Naive thymus-derived CD4-positive, alpha-beta T cell (primary cell): ENCODE data around the gene LAMP1. TPM values are rescaled to one million over a fixed set of nuclear protein-coding genes. Genes with fewer than 3 reads are reported as not detected.
"Not testable (repeated sequence)": the region's sequence is repeated elsewhere in the genome, so short reads cannot be mapped to it uniquely, and the experiment has no call there.

Experiments used
- ATAC-seq: fragments of 150-1000 bp; cut with Tn5 transposase; 2 replicates; pipeline ENCODE4 v1.10.0; 2021; ENCODE audit warnings: mild to moderate bottlenecking, moderate library complexity
- CTCF ChIA-PET: fragments of 350-600 bp; sonication (Branson Sonifier 250); formaldehyde crosslinking; loops from one replicate; lab custom pipeline; 2021; ENCODE audit warnings: antibody characterized with exemption; lab: Charles Lee
- POLR2A ChIA-PET: fragments of 350-600 bp; sonication (Branson Sonifier 250); formaldehyde crosslinking; loops from one replicate; lab custom pipeline; 2021; ENCODE audit warnings: antibody characterized with exemption, inconsistent platforms; lab: Charles Lee
- DNase-seq, 9 donors: peaks; one replicate each; pipeline versions ENCODE4 v3.0.0 to v3.0.0-alpha.2; 2020 to 2022; ENCODE audit warnings: mixed read lengths in 1 of 9
- H3K27ac ChIP-seq: one replicate; pipeline ENCODE4 v1.7.0; 2013; ENCODE audit warnings: mild to moderate bottlenecking, low read depth, low read length, moderate library complexity
- H3K27me3 ChIP-seq, 2 donors: one replicate each; pipeline ENCODE4 v1.7.0; 2013; ENCODE audit warnings: low read length in 2 of 2, mild to moderate bottlenecking in 2 of 2, moderate library complexity in 2 of 2; ENCODE audit not compliant: control insufficient read depth in 2 of 2, insufficient read depth in 2 of 2
- H3K36me3 ChIP-seq, 3 experiments: 1 replicate in 2 of 3; 2 replicates in 1 of 3; pipeline ENCODE4 v1.7.0; 2013; ENCODE audit warnings: low read length in 3 of 3, mild to moderate bottlenecking in 3 of 3, moderate library complexity in 1 of 3; ENCODE audit not compliant: insufficient read depth in 3 of 3, control insufficient read depth in 2 of 3
- H3K4me1 ChIP-seq, 2 donors: one replicate each; pipeline ENCODE4 v1.7.0; 2013; ENCODE audit warnings: low read length in 2 of 2, mild to moderate bottlenecking in 2 of 2, moderate library complexity in 1 of 2; ENCODE audit not compliant: control insufficient read depth in 2 of 2, insufficient read depth in 2 of 2
- H3K4me3 ChIP-seq: 2 replicates; pipeline ENCODE4 v1.7.0; 2013; ENCODE audit warnings: mild to moderate bottlenecking, low read length
- H3K9me3 ChIP-seq, 3 experiments: 1 replicate in 2 of 3; 2 replicates in 1 of 3; pipeline ENCODE4 v1.7.0; 2013; ENCODE audit warnings: low read length in 3 of 3; ENCODE audit not compliant: control insufficient read depth in 2 of 3
- H3K27ac Mint-ChIP-seq, 9 donors: one replicate each; pipeline ENCODE4 v1.8.0; 2020 to 2022; ENCODE audit warnings: mixed read lengths in 9 of 9, mild to moderate bottlenecking in 8 of 9, moderate library complexity in 5 of 9, inconsistent platforms in 2 of 9
- H3K27me3 Mint-ChIP-seq, 5 donors: one replicate each; pipeline ENCODE4 v1.8.0; 2021 to 2022; ENCODE audit warnings: mixed read lengths in 5 of 5, mild to moderate bottlenecking in 1 of 5
- H3K36me3 Mint-ChIP-seq, 5 donors: one replicate each; pipeline ENCODE4 v1.8.0; 2020 to 2022; ENCODE audit warnings: mixed read lengths in 5 of 5, mild to moderate bottlenecking in 3 of 5, inconsistent platforms in 1 of 5
- H3K4me1 Mint-ChIP-seq, 7 donors: one replicate each; pipeline ENCODE4 v1.8.0; 2020 to 2022; ENCODE audit warnings: mixed read lengths in 7 of 7, mild to moderate bottlenecking in 3 of 7, inconsistent platforms in 1 of 7
- H3K4me3 Mint-ChIP-seq, 10 donors: one replicate each; pipeline ENCODE4 v1.8.0; 2020 to 2022; ENCODE audit warnings: mild to moderate bottlenecking in 10 of 10, mixed read lengths in 10 of 10, moderate library complexity in 6 of 10, inconsistent platforms in 2 of 10
- H3K9me3 Mint-ChIP-seq, 11 donors: one replicate each; pipeline ENCODE4 v1.8.0; 2020 to 2022; ENCODE audit warnings: mixed read lengths in 11 of 11, mild to moderate bottlenecking in 4 of 11, inconsistent platforms in 1 of 11, moderate library complexity in 1 of 11
- intact Hi-C, 2 donors: fragments of 100-400 bp; cut with micrococcal nuclease; formaldehyde crosslinking; loops; one replicate each; pipeline ENCODE4 v1.15.1; 2023
- polyA plus RNA-seq, 2 donors: library from polyadenylated mRNA; unstranded; fragments of 300-500 nt; fragmentation: Illumina TruSeq; gene quantifications; one replicate each; pipeline ENCODE4 v1.2.3, GENCODE V29; 2021
- total RNA-seq, 6 experiments: library from RNA in 5 of 6; stranded (reverse) in 5 of 6; gene quantifications; 1 replicate in 5 of 6; 2 replicates in 1 of 6; pipeline ENCODE4 v1.2.3 and lab custom pipeline; 2021 to 2026

The LAMP1 gene
- total and polyA plus RNA-seq, 7 experiments from 2014 or later: 21.6 to 113 (median 92.7) TPM

GRCh38 chr13:113365583-113365970 is 68.5 kb downstream of the LAMP1 start:
- Mint-ChIP-seq H3K27ac (peak overlapping the region in 4 of 9 donors; percentile 43 to 87 (median 66)), H3K4me1 (peaks cover 0 to 17% (median 7%) of the 10 kb centered on the region in 7 donors), H3K27me3 (peaks cover 4 to 32% (median 13%) of the 10 kb centered on the region in 5 donors), H3K9me3 (peaks cover 0 to 4% (median 0%) of the 10 kb centered on the region in 11 donors), H3K4me3 (peak overlapping the region in 9 of 10 donors; percentile 43 to 79 (median 71)), H3K36me3 (no peaks in the 10 kb centered on the region)
- ChIA-PET CTCF (no interaction called here), POLR2A (no interaction called here)
- Histone ChIP-seq H3K27me3 (no peaks in the 10 kb centered on the region), H3K27ac (no peak overlapping the region), H3K9me3 (no peaks in the 10 kb centered on the region), H3K4me3 (no peak overlapping the region), H3K36me3 (no peaks in the 10 kb centered on the region), H3K4me1 (no peaks in the 10 kb centered on the region)
- DNase-seq: no peak
- intact Hi-C loops: no loop called here
- ATAC-seq: no peak

- Histone ChIP-seq H3K27me3 (no peaks in the 10 kb centered on the region), H3K4me3 (no peak overlapping the region), H3K9me3 (no peaks in the 10 kb centered on the region), H3K36me3 (no peaks in the 10 kb centered on the region), H3K27ac (no peak overlapping the region), H3K4me1 (no peaks in the 10 kb centered on the region)
- ATAC-seq (no peak), DNase-seq (no peak)
- H3K4me1 Mint-ChIP-seq: peaks cover 0 to 17% (median 7%) of the 10 kb centered on the region in 7 donors
- H3K9me3 Mint-ChIP-seq: peaks cover 0 to 4% (median 0%) of the 10 kb centered on the region in 11 donors
- peak overlapping the region in 1 of 9 donors; percentile 87 for H3K27ac Mint-ChIP-seq
- peak overlapping the region in 4 of 10 donors; percentile 53 to 79 (median 66) for H3K4me3 Mint-ChIP-seq
- H3K27me3 Mint-ChIP-seq: peaks cover 4 to 27% (median 13%) of the 10 kb centered on the region in 5 donors
- H3K36me3 Mint-ChIP-seq: no peaks in the 10 kb centered on the region
- intact Hi-C loops: no loop called here
- CTCF ChIA-PET: no interaction called here
- POLR2A ChIA-PET: no interaction called here
Measured at GRCh38 chr13:113365971-113366588, 69.0 kb downstream of the LAMP1 start.

GRCh38 chr13:113367020-113367560 is 70.1 kb downstream of the LAMP1 start:
- H3K4me1 Mint-ChIP-seq: peaks cover 0 to 12% (median 7%) of the 10 kb centered on the region in 7 donors
- Histone ChIP-seq H3K9me3 (no peaks in the 10 kb centered on the region), H3K4me1 (no peaks in the 10 kb centered on the region), H3K36me3 (no peaks in the 10 kb centered on the region), H3K27me3 (no peaks in the 10 kb centered on the region), H3K4me3 (no peak overlapping the region), H3K27ac (no peak overlapping the region)
- H3K27me3 Mint-ChIP-seq: peaks cover 4 to 18% (median 13%) of the 10 kb centered on the region in 5 donors
- no peak for ATAC-seq
- POLR2A ChIA-PET: no interaction called here
- H3K36me3 Mint-ChIP-seq: no peaks in the 10 kb centered on the region
- peaks cover 0 to 4% (median 0%) of the 10 kb centered on the region in 11 donors for H3K9me3 Mint-ChIP-seq
- DNase-seq: no peak
- CTCF ChIA-PET: no interaction called here
- H3K27ac Mint-ChIP-seq: no peak overlapping the region
- peak overlapping the region in 1 of 10 donors; percentile 56 for H3K4me3 Mint-ChIP-seq
- intact Hi-C loops: no loop called here

- no peaks in the 10 kb centered on the region for H3K36me3 ChIP-seq
- no peak overlapping the region for H3K27ac Mint-ChIP-seq
- no peak overlapping the region for H3K4me3 ChIP-seq
- no peak overlapping the region for H3K27ac ChIP-seq
- DNase-seq (no peak), ATAC-seq (no peak)
- no peak overlapping the region for H3K4me3 Mint-ChIP-seq
- ChIA-PET CTCF (no interaction called here), POLR2A (no interaction called here)
- intact Hi-C loops: no loop called here
- peaks cover 1 to 11% (median 9%) of the 10 kb centered on the region in 5 donors for H3K27me3 Mint-ChIP-seq
- no peaks in the 10 kb centered on the region for H3K4me1 ChIP-seq
- H3K9me3 ChIP-seq: no peaks in the 10 kb centered on the region
- no peaks in the 10 kb centered on the region for H3K36me3 Mint-ChIP-seq
- H3K27me3 ChIP-seq: no peaks in the 10 kb centered on the region
- H3K4me1 Mint-ChIP-seq: peaks cover 0 to 9% (median 4%) of the 10 kb centered on the region in 7 donors
- H3K9me3 Mint-ChIP-seq: peaks cover 0 to 4% (median 0%) of the 10 kb centered on the region in 11 donors
Measured at GRCh38 chr13:113367771-113368170, 70.7 kb downstream of the LAMP1 start.

GRCh38 chr13:113368353-113368752 is 71.3 kb downstream of the LAMP1 start:
- DNase-seq, H3K27ac ChIP-seq, ATAC-seq, H3K4me1 Mint-ChIP-seq, H3K27ac Mint-ChIP-seq, CTCF ChIA-PET, intact Hi-C loops, H3K4me1 ChIP-seq, H3K9me3 Mint-ChIP-seq, H3K4me3 ChIP-seq, H3K36me3 Mint-ChIP-seq, H3K36me3 ChIP-seq, POLR2A ChIA-PET, H3K27me3 ChIP-seq, H3K9me3 ChIP-seq, H3K27me3 Mint-ChIP-seq: not testable (repeated sequence)
- H3K4me3 Mint-ChIP-seq: peak overlapping the region in 1 of 10 donors; percentile 37

GRCh38 chr13:113369189-113369588 is 72.2 kb downstream of the LAMP1 start:
- Mint-ChIP-seq H3K36me3 (no peaks in the 10 kb centered on the region), H3K4me3 (no peak overlapping the region), H3K4me1 (peaks cover 0 to 8% (median 4%) of the 10 kb centered on the region in 7 donors), H3K27ac (no peak overlapping the region), H3K27me3 (peaks cover 0 to 9% (median 6%) of the 10 kb centered on the region in 5 donors), H3K9me3 (peaks cover 0 to 4% (median 0%) of the 10 kb centered on the region in 11 donors)
- H3K4me1 ChIP-seq: no peaks in the 10 kb centered on the region
- POLR2A ChIA-PET: no interaction called here
- CTCF ChIA-PET: no interaction called here
- intact Hi-C loops: no loop called here
- no peaks in the 10 kb centered on the region for H3K27me3 ChIP-seq
- no peak overlapping the region for H3K4me3 ChIP-seq
- no peak overlapping the region for H3K27ac ChIP-seq
- H3K36me3 ChIP-seq: no peaks in the 10 kb centered on the region
- ATAC-seq (peak; percentile 18), DNase-seq (no peak)
- H3K9me3 ChIP-seq: no peaks in the 10 kb centered on the region

GRCh38 chr13:113369881-113370280 is 72.8 kb downstream of the LAMP1 start:
- Histone ChIP-seq H3K4me3 (no peak overlapping the region), H3K27ac (no peak overlapping the region), H3K4me1 (no peaks in the 10 kb centered on the region), H3K36me3 (no peaks in the 10 kb centered on the region), H3K27me3 (no peaks in the 10 kb centered on the region), H3K9me3 (no peaks in the 10 kb centered on the region)
- intact Hi-C loops: no loop called here
- H3K27ac Mint-ChIP-seq: no peak overlapping the region
- H3K4me3 Mint-ChIP-seq: no peak overlapping the region
- CTCF ChIA-PET: no interaction called here
- peaks cover 0 to 9% (median 6%) of the 10 kb centered on the region in 5 donors for H3K27me3 Mint-ChIP-seq
- POLR2A ChIA-PET: no interaction called here
- no peaks in the 10 kb centered on the region for H3K36me3 Mint-ChIP-seq
- peaks cover 0 to 4% (median 0%) of the 10 kb centered on the region in 11 donors for H3K9me3 Mint-ChIP-seq
- peaks cover 0 to 8% (median 4%) of the 10 kb centered on the region in 7 donors for H3K4me1 Mint-ChIP-seq
- no peak for ATAC-seq
- DNase-seq: no peak
